Caco-2 (cell line): ENCODE measurements around the gene KLHL5. TPM values are rescaled to one million over a fixed set of nuclear protein-coding genes. Genes with fewer than 3 reads are reported as not detected.

Source experiments
- BruUV-seq: library from RNA; stranded (reverse); fragments of 400-500 nt; replicated peaks from 2 replicates; lab custom pipeline; 2021; lab: Mats Ljungman, UMichigan
- CTCF ChIA-PET: fragments of 300-600 bp; sonication (Branson Sonifier 250); formaldehyde crosslinking; loops from one replicate; lab custom pipeline; 2022; ENCODE audit warnings: antibody characterized with exemption; lab: Charles Lee
- POLR2A ChIA-PET: fragments of 300-600 bp; sonication (Branson Sonifier 250); formaldehyde crosslinking; loops from one replicate; lab custom pipeline; 2022; ENCODE audit warnings: antibody characterized with exemption; lab: Charles Lee
- DNase-seq, 2 experiments: peaks; one replicate each; pipeline versions ENCODE4 v3.0.0 to v3.0.0-alpha.2; 2020 to 2022
- H3K27me3 ChIP-seq: replicated peaks from 2 replicates; pipeline ENCODE4 v1.6.0; 2011; ENCODE audit warnings: low read length; ENCODE audit not compliant: control insufficient read depth, insufficient read depth
- H3K36me3 ChIP-seq: 2 replicates; pipeline ENCODE4 v1.5.1; 2011; ENCODE audit warnings: low read length; ENCODE audit not compliant: control insufficient read depth, insufficient read depth
- H3K4me1 ChIP-seq: fragments of 250-450 bp; sonication (Bioruptor Pico); 2 replicates; pipeline ENCODE4 v1.5.1; 2020; ENCODE audit warnings: mild to moderate bottlenecking
- H3K4me3 ChIP-seq: 2 replicates; pipeline ENCODE4 v1.5.1; 2011; ENCODE audit warnings: low read depth, mild to moderate bottlenecking, control low read depth, low read length
- H3K9me3 ChIP-seq: fragments of 250-450 bp; sonication (Bioruptor Pico); 2 replicates; pipeline ENCODE4 v1.5.1; 2020; ENCODE audit warnings: mild to moderate bottlenecking, moderate library complexity
- H3K27ac Mint-ChIP-seq: one replicate; pipeline ENCODE4 v1.8.0; 2022; ENCODE audit warnings: mixed read lengths; ENCODE audit not compliant: unreplicated experiment
- H3K27me3 Mint-ChIP-seq: one replicate; pipeline ENCODE4 v1.8.0; 2022; ENCODE audit warnings: mixed read lengths; ENCODE audit not compliant: insufficient read depth, unreplicated experiment
- H3K36me3 Mint-ChIP-seq: one replicate; pipeline ENCODE4 v1.8.0; 2022; ENCODE audit warnings: mild to moderate bottlenecking, mixed read lengths; ENCODE audit not compliant: insufficient read depth, unreplicated experiment
- H3K4me1 Mint-ChIP-seq: one replicate; pipeline ENCODE4 v1.8.0; 2022; ENCODE audit warnings: low read depth, mixed read lengths; ENCODE audit not compliant: unreplicated experiment
- H3K4me3 Mint-ChIP-seq: one replicate; pipeline ENCODE4 v1.8.0; 2022; ENCODE audit warnings: mild to moderate bottlenecking, moderate library complexity, mixed read lengths; ENCODE audit not compliant: unreplicated experiment
- H3K9me3 Mint-ChIP-seq: one replicate; pipeline ENCODE4 v1.8.0; 2022; ENCODE audit warnings: mixed read lengths; ENCODE audit not compliant: unreplicated experiment
- intact Hi-C: fragments of 100-400 bp; cut with micrococcal nuclease; formaldehyde crosslinking; loops from one replicate; pipeline ENCODE4 v1.10.0; 2022; ENCODE audit not compliant: unreplicated experiment
- total RNA-seq: library from RNA; stranded (reverse); gene quantifications from 2 replicates; pipeline ENCODE4 v1.2.3, GENCODE V29; 2022
- TF ChIP-seq, protein P1 (sequence below), 2 experiments: fragments of 200-600 bp in 1 of 2; IDR thresholded peaks; 1 replicate in 1 of 2; 2 replicates in 1 of 2; pipeline versions ENCODE4 v1.5.1 to v1.8.0; 2011 to 2022; ENCODE audit warnings: antibody characterized with exemption in 1 of 2, control low read depth in 1 of 2, inconsistent platforms in 1 of 2, low read depth in 1 of 2, low read length in 1 of 2, mild to moderate bottlenecking in 1 of 2, moderate library complexity in 1 of 2; ENCODE audit not compliant: insufficient read depth in 1 of 2, severe bottlenecking in 1 of 2, unreplicated experiment in 1 of 2

The KLHL5 gene
- total RNA-seq, 1 experiment from 2014 or later, result 96.5 TPM

DNA sequence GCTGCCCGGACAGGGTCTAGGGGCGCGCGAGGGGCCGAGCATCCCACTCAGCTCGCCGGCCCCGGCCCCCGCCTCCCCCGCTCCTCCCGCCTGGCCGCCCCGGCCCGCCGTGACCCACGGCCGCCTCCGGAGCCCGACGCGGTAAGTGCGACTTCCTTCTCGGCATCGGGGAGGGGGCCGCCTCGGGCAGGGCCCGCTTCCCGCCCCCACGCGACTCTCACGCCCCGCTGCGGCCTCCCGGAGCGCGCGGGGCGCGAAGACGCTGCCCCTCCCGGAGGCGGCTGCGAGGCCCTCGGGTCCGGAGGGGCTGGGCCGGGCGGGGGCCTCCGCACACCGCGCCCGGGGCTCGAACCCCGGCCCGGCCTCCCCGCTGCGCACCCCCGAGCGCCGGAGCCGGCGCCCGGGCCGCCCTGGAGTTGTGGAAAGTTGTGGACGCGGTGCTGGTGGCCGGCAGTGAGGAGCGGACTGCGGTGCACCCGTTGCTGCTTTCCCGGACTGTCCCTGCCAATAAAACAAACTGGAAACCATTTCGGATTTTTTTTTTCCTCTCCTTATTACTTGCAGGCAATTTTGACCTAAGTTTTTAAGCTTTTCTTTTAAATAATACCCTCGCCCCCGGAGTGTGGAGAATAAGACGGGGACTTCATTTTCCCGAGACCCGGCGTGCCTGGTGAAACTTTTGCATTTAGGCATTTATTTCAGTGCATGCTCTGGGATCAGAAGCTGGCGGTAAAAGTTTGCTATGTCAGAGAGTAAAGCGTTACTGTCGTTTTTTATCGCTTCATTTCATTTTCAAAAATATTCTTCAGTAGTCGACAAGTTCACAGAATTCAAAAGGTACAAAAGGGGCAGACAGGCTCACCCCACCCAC, 16.8 kb upstream of the KLHL5 start:
- Histone ChIP-seq H3K4me3 (peak overlapping the region; percentile 42), H3K4me1 (peaks cover 24% of the 10 kb centered on the region), H3K9me3 (no peaks in the 10 kb centered on the region), H3K27me3 (no peaks in the 10 kb centered on the region), H3K36me3 (no peaks in the 10 kb centered on the region)
- ChIA-PET POLR2A (interaction anchor here (0.6 to 1.1 kb wide), 6 partner anchors 9 to 954 kb away, joined by 4 to 7 read pairs (median 6); no protein-coding TSS in a partner anchor), CTCF (interaction anchor here (5.3 kb wide), 1 partner anchor 143 kb away, joined by 30 read pairs; no protein-coding TSS in a partner anchor)
- H3K9me3 Mint-ChIP-seq, result no peaks in the 10 kb centered on the region
- H3K36me3 Mint-ChIP-seq, result peaks cover 42% of the 10 kb centered on the region
- H3K4me3 Mint-ChIP-seq, result peak overlapping the region; percentile 77
- peak in 1 of 2 experiments; percentile 58 for DNase-seq
- peak overlapping the region; percentile 85 for H3K27ac Mint-ChIP-seq
- H3K27me3 Mint-ChIP-seq, result no peaks in the 10 kb centered on the region
- H3K4me1 Mint-ChIP-seq, result peaks cover 27% of the 10 kb centered on the region
- TF ChIP-seq, protein P1, sequence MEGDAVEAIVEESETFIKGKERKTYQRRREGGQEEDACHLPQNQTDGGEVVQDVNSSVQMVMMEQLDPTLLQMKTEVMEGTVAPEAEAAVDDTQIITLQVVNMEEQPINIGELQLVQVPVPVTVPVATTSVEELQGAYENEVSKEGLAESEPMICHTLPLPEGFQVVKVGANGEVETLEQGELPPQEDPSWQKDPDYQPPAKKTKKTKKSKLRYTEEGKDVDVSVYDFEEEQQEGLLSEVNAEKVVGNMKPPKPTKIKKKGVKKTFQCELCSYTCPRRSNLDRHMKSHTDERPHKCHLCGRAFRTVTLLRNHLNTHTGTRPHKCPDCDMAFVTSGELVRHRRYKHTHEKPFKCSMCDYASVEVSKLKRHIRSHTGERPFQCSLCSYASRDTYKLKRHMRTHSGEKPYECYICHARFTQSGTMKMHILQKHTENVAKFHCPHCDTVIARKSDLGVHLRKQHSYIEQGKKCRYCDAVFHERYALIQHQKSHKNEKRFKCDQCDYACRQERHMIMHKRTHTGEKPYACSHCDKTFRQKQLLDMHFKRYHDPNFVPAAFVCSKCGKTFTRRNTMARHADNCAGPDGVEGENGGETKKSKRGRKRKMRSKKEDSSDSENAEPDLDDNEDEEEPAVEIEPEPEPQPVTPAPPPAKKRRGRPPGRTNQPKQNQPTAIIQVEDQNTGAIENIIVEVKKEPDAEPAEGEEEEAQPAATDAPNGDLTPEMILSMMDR (IDR thresholded peaks at IDR 0.05; ENCODE audit: insufficient read depth in 1 of 2, low read depth in 1 of 2, low read length in 1 of 2, severe bottlenecking in 1 of 2, unreplicated experiment in 1 of 2), result no peak
- BruUV-seq, result no TSS peak
- intact Hi-C loops, result loop anchor here (1.0 to 10.0 kb wide), 2 partner anchors 90 to 380 kb away; partner anchors contain the start of gene KLF3

DNA sequence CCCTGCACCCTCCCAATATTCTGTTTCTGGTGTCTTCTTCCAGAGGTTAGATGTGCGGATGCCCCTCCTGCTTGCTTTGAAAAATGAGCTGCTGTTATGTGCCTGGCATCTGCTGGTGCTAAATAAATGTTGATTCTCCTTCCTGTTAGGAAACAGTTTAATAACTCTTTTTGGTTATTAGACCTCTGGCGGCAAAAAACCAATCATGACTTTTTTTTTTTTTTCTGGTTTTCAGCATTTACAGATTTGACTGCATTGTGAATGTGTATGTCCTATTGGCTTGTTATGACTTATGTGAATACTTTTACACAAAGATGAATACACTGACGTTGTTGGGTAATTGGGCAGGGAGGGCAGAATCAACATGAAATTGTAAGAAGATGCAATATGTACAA, 16.2 kb upstream of the KLHL5 start:
- H3K9me3 Mint-ChIP-seq, result no peaks in the 10 kb centered on the region
- DNase-seq, result peak in 1 of 2 experiments; percentile 7
- ChIA-PET CTCF (interaction anchor here (5.3 kb wide), 1 partner anchor 143 kb away, joined by 30 read pairs; no protein-coding TSS in a partner anchor), POLR2A (interaction anchor here (0.6 to 1.0 kb wide), 2 partner anchors 8 to 52 kb away, joined by 6 to 7 read pairs; no protein-coding TSS in a partner anchor)
- peaks cover 27% of the 10 kb centered on the region for H3K4me1 Mint-ChIP-seq
- intact Hi-C loops, result loop anchor here (10.0 kb wide), 1 partner anchor 381 kb away; the partner anchor contains the start of gene KLF3
- no peaks in the 10 kb centered on the region for H3K9me3 ChIP-seq
- no TSS peak for BruUV-seq
- no peaks in the 10 kb centered on the region for H3K27me3 ChIP-seq
- no peaks in the 10 kb centered on the region for H3K27me3 Mint-ChIP-seq
- H3K36me3 Mint-ChIP-seq, result peaks cover 42% of the 10 kb centered on the region
- H3K27ac Mint-ChIP-seq, result peak overlapping the region; percentile 85
- H3K36me3 ChIP-seq, result no peaks in the 10 kb centered on the region
- peak overlapping the region; percentile 42 for H3K4me3 ChIP-seq
- TF ChIP-seq, protein P1 (IDR thresholded peaks at IDR 0.05; ENCODE audit: insufficient read depth in 1 of 2, low read depth in 1 of 2, low read length in 1 of 2, severe bottlenecking in 1 of 2, unreplicated experiment in 1 of 2), result no peak
- H3K4me3 Mint-ChIP-seq, result peak overlapping the region; percentile 77
- H3K4me1 ChIP-seq, result peaks cover 24% of the 10 kb centered on the region

DNA sequence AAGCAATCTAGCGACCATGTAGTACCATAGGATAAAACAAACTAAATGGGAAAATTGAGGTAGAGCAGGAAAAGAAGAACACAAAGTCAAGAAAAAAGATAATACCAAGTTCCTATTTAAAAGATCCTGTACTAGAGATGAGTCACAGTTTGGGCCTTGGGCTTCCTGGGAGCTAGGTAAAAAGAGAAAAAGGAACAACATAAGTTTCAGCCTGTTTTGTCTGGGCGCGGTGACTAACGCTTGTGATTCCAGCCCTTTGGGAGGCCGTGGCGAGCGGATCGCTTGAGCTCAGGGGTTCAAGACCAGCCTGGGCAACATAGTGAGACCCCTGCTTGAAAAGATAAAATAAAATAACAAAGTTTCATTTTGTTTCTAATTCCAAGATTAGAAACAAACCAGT, 15.8 kb upstream of the KLHL5 start:
- H3K27me3 ChIP-seq, result no peaks in the 10 kb centered on the region
- TSS peak; percentile 34 for BruUV-seq
- Mint-ChIP-seq H3K27ac (peak overlapping the region; percentile 85), H3K9me3 (no peaks in the 10 kb centered on the region), H3K4me1 (peaks cover 27% of the 10 kb centered on the region), H3K4me3 (peak overlapping the region; percentile 77), H3K36me3 (peaks cover 42% of the 10 kb centered on the region), H3K27me3 (no peaks in the 10 kb centered on the region)
- peaks cover 22% of the 10 kb centered on the region for H3K4me1 ChIP-seq
- DNase-seq, result no peak
- no peak overlapping the region for H3K4me3 ChIP-seq
- TF ChIP-seq, protein P1 (IDR thresholded peaks at IDR 0.05; ENCODE audit: insufficient read depth in 1 of 2, low read depth in 1 of 2, low read length in 1 of 2, severe bottlenecking in 1 of 2, unreplicated experiment in 1 of 2), result no peak
- no peaks in the 10 kb centered on the region for H3K9me3 ChIP-seq
- no peaks in the 10 kb centered on the region for H3K36me3 ChIP-seq
- POLR2A ChIA-PET, result interaction anchor here (0.6 to 1.0 kb wide), 2 partner anchors 8 to 52 kb away, joined by 6 to 7 read pairs; no protein-coding TSS in a partner anchor
- intact Hi-C loops, result loop anchor here (10.0 kb wide), 1 partner anchor 381 kb away; the partner anchor contains the start of gene KLF3
- CTCF ChIA-PET, result interaction anchor here (5.3 kb wide), 1 partner anchor 144 kb away, joined by 30 read pairs; no protein-coding TSS in a partner anchor
